ENCODE measurements around the gene FHL2. TPM values are rescaled to one million over a fixed set of nuclear protein-coding genes. Genes with fewer than 3 reads are reported as not detected.
A peak's percentile ranks its signal among the peaks of the same experiment; 100 is the strongest.

The FHL2 gene
- total and polyA plus RNA-seq, 2 of the 13 experiments (the other 11 are each of a cell fraction or from before 2014, with no cell fraction given): 1.9 to 74.8 TPM

DNA sequence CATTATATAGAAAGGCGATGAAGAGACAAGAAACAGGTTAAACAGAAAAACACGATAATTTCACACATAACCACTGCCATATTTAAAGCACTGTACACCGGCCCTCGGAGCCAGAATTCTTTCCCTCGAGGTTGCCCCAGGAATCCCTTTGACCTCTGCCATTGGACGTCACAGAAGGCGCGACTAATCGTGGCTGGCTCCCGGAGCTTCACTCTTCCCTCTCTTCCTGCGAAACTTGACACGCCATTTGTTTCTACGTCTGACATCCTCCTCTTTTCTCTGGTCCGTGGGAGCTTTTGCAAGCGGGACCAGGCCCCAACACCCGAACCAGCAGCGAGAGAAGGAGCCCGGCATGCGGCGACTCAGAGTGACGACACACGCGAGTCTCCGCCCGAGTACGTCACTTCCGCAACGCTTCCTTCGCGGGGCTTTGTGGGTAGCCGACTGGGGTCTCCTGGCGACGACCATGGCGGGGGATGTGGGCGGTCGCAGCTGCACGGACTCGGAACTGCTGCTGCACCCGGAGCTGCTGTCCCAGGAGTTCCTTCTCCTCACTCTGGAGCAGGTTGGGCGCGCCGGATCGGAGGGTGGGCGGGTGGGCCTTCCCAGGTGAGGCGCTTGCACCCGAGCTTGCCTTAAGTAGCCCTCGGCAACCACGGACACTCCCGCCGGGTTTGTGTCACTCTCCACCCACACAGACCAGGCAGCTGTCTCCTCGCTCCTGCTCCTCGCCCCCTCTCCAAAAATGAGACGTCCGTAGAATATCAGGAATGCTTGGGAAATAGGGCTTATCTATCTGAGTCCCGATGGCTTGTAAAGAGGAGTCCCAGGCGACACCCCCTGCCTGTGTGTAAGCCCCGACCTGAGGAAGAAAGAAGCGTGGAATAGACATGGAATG lies 61.5 kb downstream of the FHL2 start, which contains the start of gene C2orf49 (continued):
- TF ChIP-seq GFI1 (CRISPR knock-in tag; IDR thresholded peaks at IDR 0.05; ENCODE audit: borderline replicate concordance) (peak; percentile 15; the same call in 1 of the 2 replicates), ZNF468 (CRISPR knock-in tag; IDR thresholded peaks at IDR 0.05) (no peak), ZFAT (CRISPR knock-in tag; conservative IDR thresholded peaks at IDR 0.05) (no peak), ZSCAN9 (CRISPR knock-in tag; IDR thresholded peaks at IDR 0.05; ENCODE audit: borderline replicate concordance) (peak; percentile 65; the same call in 1 of the 2 replicates), ZNF740 (CRISPR knock-in tag; IDR thresholded peaks at IDR 0.05) (no peak), SOX5 (CRISPR knock-in tag; IDR thresholded peaks at IDR 0.05; ENCODE audit: borderline replicate concordance) (no peak), GTF3A (CRISPR knock-in tag; conservative IDR thresholded peaks at IDR 0.05) (no peak), NR2C2 (CRISPR knock-in tag; IDR thresholded peaks at IDR 0.05; ENCODE audit: borderline replicate concordance) (peak; percentile 99), LCORL (IDR thresholded peaks at IDR 0.05) (no peak; the same call in 1 of the 2 replicates), LCORL (CRISPR knock-in tag; IDR thresholded peaks at IDR 0.05) (no peak), ZNF407 (CRISPR knock-in tag; IDR thresholded peaks at IDR 0.05; ENCODE audit: not compliant biosample characterization) (peak; percentile 84), ZNF510 (CRISPR knock-in tag; IDR thresholded peaks at IDR 0.05; ENCODE audit: low read depth) (0 out of 2 replicates have a peak, but pooled peaks have one; percentile 60), ZNF382 (CRISPR knock-in tag; IDR thresholded peaks at IDR 0.05; ENCODE audit: borderline replicate concordance) (no peak), IRF2 (CRISPR knock-in tag; IDR thresholded peaks at IDR 0.05) (peak; percentile 86), ZNF557 (CRISPR knock-in tag; IDR thresholded peaks at IDR 0.05) (no peak), PITX1 (CRISPR knock-in tag; IDR thresholded peaks at IDR 0.05) (peak; percentile 84; the same call in 1 of the 2 replicates), ATF1 (CRISPR knock-in tag; IDR thresholded peaks at IDR 0.05) (peak; percentile 100), SP1 (IDR thresholded peaks at IDR 0.05) (no peak), SP1 (CRISPR knock-in tag; IDR thresholded peaks at IDR 0.05) (peak; percentile 84)
- TF ChIP-seq, protein P1, sequence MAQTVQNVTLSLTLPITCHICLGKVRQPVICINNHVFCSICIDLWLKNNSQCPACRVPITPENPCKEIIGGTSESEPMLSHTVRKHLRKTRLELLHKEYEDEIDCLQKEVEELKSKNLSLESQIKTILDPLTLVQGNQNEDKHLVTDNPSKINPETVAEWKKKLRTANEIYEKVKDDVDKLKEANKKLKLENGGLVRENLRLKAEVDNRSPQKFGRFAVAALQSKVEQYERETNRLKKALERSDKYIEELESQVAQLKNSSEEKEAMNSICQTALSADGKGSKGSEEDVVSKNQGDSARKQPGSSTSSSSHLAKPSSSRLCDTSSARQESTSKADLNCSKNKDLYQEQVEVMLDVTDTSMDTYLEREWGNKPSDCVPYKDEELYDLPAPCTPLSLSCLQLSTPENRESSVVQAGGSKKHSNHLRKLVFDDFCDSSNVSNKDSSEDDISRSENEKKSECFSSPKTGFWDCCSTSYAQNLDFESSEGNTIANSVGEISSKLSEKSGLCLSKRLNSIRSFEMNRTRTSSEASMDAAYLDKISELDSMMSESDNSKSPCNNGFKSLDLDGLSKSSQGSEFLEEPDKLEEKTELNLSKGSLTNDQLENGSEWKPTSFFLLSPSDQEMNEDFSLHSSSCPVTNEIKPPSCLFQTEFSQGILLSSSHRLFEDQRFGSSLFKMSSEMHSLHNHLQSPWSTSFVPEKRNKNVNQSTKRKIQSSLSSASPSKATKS (CRISPR knock-in tag; IDR thresholded peaks at IDR 0.05): no peak

All from HepG2 (cell line).